NCI-H1105 (cell line): ENCODE measurements around the gene DRAXIN.

Experiments
- DNase-seq: peaks from one replicate; lab custom pipeline; 2025; lab: John Stamatoyannopoulos, UW

The DRAXIN gene

DNA sequence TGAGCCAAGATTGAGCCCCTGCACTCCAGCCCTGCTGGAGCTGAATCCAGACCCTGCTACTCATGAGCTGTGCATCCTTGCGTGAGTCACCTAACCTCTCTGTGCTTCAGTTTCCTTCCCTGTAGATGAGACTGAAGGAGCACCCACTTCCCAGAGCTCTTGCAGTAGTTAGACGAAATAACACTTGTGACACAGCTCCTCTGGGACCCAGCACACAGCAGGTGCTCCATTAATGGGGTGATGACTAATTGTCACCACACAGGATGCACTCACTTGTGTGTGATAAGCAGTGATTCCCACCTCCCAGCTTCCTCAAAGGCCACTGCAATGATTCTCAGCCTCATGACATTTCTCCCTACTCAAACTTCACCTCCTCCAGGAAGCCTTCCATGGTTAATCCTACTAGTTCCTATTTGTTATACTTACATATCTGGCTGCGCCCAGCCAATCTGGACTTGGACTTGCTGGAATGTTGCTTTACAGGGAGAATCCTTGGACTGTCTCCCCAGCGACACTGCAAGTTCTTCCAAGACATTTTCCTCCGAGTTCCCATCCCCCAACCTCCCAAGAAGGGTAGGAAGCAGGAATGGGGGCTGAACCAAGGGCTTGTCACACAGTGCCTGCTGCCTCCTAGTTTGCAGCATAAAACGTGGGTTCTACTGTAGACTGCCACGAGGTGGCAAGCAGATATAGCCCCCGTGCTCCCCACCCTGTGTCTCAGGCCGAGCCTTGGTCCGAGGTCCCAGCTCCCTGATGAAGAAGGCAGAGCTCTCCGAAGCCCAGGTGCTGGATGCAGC is 17.2 kb downstream of the DRAXIN start:
- DNase-seq: no peak

- no peak for DNase-seq
These were observed 20.0 kb downstream of the DRAXIN start for GRCh38 chr1:11711490-11711889.

GRCh38 chr1:11712285-11712684 is 20.8 kb downstream of the DRAXIN start:
- DNase-seq: no peak

- no peak for DNase-seq
These were observed 21.6 kb downstream of the DRAXIN start for GRCh38 chr1:11713095-11713494.

DNA sequence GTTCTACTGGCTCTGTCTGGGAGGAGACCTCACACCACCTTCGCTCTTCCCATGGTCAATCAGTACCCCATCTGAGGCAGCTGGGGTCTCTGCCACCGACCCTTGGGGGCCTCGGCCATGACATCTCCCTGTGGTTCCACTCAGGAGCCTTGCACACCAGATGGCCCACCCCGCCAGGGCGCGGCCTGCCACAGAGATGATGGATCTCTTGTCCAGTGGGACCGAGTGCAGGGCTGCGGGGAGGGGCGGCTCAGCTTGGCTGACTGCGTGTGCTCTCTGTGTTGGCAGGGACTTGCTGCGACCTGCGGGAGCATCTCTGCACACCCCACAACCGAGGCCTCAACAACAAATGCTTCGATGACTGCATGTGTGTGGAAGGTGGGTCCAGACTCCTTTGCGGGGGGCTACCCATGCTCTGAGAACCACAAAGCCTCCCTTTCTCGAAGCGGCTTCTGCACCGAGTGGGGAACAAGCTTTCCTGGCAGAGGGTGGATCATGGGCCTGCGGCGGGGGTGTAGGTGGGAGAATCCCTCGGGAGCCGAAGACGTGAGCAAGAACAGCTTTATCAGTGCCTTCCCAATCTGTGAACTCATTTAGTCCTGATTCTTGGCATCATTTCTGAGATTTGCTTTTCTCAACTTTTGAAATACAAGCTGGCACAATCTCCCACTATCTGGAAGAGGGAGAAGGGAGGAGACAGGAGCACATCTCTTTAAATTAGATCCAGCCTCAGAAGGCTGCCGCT is 23.5 kb downstream of the DRAXIN start:
- DNase-seq: no peak

- DNase-seq: peak; percentile 48
These were observed 28.0 kb downstream of the DRAXIN start for GRCh38 chr1:11719313-11720032.

DNA sequence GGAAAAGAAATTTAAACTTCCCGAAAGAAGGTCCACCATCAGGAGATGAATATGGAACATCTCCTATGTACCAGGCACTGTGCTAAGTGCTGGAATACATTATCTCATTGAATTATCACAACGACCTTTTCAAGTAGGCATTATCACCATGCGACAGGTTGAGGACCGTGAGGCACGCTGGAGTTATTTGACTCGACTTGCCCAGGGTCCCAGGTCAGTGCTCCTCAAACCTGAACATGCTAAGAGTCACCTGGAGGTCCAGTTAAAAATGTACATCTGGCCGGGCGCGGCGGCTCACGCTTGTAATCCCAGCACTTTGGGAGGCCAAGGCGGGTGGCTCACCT is 28.5 kb downstream of the DRAXIN start:
- no peak for DNase-seq

GRCh38 chr1:11720525-11720924 is 29.0 kb downstream of the DRAXIN start:
- DNase-seq: no peak

DNA sequence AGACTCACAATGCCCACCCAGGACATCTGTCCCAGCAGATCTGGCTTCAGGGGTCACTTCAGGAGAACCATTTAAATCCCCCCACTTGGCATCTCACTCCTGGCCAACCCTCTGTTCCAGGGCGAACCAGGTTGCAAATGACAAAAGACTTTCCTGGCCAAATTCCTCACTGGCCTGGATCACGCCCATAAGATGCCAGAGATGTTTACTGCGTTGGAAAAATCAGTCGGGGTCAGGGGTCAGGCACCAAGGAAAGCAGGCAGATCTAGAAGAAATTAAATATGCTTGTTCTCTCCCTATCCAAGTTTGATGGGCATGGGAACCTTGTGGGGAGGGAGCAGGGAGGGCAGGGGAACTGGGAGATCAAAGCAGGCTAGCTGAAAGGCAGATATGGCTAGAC is 29.8 kb downstream of the DRAXIN start:
- no peak for DNase-seq

- no peak for DNase-seq
These were observed 31.0 kb downstream of the DRAXIN start for GRCh38 chr1:11722538-11722937.

- no peak for DNase-seq
These were observed 34.1 kb downstream of the DRAXIN start for GRCh38 chr1:11725616-11726015.

- no peak for DNase-seq
These were observed 35.6 kb downstream of the DRAXIN start for GRCh38 chr1:11727119-11727518.

DNA sequence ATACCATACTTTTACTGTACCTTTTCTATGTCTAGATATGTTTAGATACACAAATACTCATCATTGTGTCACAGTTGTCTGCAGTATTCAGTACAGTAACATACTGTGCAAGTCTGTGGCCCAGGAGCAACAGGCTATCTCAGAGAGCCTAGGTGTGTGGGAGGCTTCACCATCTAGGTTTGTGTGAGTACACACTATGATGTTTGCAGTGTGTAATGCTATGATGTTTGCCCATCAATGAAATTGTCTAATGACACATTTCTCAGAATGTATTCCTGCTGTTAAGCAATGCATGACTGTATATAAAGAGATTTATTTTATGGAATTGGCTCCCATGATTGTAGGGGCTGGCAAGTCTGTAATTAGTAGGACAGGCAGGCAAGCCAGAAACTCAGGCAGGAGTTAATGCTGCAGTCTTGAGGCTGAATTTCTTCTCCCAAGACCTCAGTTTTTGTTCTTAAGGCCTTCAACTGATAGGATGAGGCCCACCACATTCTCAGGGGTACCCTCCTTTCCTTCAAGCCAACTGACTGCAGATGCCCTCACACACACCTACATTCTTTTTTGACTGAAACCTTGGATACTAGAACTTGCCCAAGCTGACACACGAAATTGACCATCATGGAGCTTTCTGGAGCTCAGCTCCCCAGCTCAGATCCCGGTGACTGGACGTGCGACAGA is 36.8 kb downstream of the DRAXIN start:
- DNase-seq: no peak

DNA sequence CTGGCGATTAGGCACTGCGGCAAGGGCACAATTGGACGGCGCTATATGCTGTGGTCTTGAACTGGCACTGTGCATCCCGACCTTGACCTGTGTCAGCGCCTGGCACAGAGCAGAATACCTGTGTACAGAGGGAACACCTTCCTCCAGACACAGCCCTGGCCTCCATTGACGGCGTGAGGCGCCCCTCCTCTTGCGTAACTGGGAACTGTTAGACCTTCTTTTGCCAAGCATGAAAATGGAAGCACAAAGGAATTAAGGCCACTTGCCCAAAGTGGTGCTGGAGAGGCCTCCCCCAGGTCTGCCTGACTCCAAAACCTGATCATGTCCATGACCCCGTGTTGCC is 37.6 kb downstream of the DRAXIN start:
- no peak for DNase-seq

DNA sequence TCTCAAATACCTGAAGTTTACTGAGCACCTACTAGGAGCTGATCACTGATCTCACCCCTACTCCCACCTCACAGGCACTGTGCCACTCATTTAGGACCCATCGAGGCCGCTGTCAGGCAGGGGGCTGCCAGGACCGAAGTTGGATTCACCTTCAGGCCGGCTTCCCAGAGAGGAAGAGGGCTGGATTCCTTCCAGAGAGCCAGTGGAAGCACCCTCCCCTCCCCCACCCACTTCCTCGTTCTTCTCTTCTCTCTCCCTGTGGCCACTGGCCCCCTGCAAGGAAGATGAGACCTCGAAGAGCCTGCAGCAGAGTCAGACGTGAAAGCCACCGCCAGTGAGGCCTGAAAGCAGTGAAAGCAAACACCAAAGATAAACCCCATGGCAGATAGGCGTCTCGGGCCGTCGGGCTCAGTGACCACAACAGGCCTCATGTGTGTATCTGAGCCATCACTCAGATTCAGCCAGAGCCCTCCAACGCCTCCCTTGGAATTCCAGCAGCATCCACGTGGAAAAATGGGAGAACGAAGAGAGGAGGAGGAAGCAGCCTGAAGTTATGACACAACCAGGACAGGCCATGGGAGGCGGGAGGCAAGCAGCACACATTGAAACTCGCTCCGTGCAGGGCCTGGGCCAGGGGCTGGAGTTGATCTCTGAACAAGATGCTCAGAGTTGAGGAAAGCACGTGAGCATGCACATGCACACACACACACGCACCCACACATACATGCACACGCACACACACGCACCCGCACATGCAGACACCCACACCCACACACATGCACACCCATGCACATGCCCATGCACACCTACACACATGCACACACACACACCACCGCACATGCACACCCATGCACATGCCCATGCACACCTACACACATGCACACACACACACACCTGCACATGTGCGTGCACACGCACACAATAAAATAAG is 38.3 kb downstream of the DRAXIN start:
- no peak for DNase-seq

DNA sequence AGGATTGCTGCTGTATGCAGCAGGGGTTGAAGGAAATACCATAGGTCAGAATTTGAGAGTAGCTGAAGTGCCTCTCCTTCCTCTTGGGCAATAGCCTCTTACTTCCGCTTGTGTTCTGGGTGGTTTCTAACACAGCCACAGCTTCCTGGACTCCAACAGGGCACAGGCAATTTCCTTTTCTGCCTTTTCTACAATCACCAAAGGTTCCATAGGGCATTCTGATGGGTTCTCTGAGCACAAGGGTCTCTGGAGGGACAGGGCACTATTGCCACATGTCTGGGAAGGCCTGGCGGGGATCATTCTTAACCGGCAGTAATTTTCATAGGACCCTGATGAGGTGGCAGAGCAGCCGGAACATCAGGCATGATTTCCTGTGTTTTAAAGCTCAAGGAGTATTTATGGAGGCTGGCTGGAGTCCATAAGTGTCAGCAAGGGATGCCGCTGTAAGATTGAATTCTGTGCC is 39.0 kb downstream of the DRAXIN start:
- DNase-seq: no peak

- peak; percentile 66 for DNase-seq
These were observed 40.3 kb downstream of the DRAXIN start for GRCh38 chr1:11731691-11732283.

DNA sequence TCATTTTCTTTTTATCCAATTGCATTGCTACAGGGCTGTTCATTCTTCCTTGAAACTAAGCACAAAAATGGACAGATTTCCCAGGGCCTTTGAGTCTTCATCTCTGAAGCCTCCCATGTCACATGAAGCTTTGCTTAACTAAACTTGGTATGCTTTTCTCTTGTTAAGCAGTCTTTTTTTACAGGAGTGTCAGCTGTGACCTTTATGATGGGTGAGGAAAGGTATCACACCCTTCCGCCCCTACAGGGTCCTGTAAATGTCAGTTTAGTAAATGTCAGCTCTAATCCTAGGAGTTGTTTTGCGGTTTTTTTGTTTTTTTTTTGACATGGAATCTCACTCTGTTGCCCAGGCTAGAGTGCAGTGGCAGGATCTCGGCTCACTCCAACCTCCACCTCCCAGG is 41.8 kb downstream of the DRAXIN start:
- DNase-seq: no peak

GRCh38 chr1:11735531-11735853 is 44.0 kb downstream of the DRAXIN start:
- no peak for DNase-seq

DNA sequence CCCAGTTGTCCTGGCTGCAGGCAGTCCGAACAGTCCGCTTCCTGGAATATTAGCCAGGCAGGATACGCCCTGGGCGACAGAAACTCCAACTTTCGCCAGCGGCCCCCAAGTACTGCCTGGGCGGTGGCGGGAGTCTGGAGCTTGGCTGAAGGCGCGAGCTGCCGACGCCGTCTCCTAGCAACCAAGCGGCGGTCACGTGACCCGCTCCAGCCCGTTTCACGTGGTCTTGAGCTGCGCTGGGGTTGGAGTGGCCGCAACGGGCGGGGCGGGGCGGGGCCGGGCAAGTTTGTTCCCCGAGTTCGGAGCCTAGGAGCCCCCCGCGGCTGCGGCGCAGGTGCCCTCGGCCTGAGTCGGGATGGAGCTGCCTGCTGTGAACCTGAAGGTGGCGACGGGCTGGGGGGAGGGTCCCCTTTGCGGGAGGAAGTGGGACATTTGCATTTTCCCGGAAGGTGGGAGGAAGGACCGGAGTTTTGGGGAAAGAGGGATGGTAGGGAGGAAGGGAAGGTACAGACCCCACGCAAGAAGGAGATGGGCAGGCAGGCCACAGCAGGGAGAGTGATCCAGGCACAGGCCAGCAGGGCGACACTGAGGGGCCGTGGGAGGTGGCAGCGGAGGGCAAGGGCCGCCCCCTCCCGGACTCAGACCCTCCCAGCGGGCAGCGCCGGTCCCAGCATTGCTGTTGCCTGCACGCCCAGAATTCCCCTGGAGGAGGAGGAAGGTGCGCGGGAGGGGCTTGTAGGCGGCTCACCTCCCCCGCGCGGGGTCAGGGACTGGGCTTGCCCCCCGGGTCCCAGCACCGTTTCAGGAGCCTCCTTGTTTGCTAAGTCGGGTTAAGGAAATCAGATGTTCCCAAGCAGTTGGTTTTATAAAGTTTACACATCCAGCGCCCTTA is 44.6 kb downstream of the DRAXIN start, which contains the start of gene AGTRAP:
Gene AGTRAP, plus strand, starts transcription at position 283 of the 892 bp plus-strand sequence. Its CDS starts 73 bp downstream, at position 356.
- DNase-seq: peak; percentile 94
